Measurements from ENCODE around the gene ANO10. TPM values are rescaled to one million over a fixed set of nuclear protein-coding genes. Genes with fewer than 3 reads are reported as not detected.
"Not testable (repeated sequence)": the region's sequence is repeated elsewhere in the genome, so short reads cannot be mapped to it uniquely, and the experiment has no call there.

The ANO10 gene
- 29.8 and 33.3 TPM in 2 replicates for total RNA-seq (2014; rRNA removed; shearing (Covaris generic))

- peak; percentile 100 for DNase-seq (ENCODE audit: low read depth)
Measured at GRCh38 chr3:43621656-43622432, at the start of gene ANO10. ANO10 (minus strand) TSS chr3:43622011; CDS start chr3:43605852, 16,159 bp downstream.

- no peak for DNase-seq (ENCODE audit: low read depth)
Measured at GRCh38 chr3:43670635-43671522, 49.1 kb upstream of the ANO10 start.

- DNase-seq (ENCODE audit: low read depth): not testable (repeated sequence)
Measured at GRCh38 chr3:43665011-43665410, 43.2 kb upstream of the ANO10 start.

- not testable (repeated sequence) for DNase-seq (ENCODE audit: low read depth)
Measured at GRCh38 chr3:43661376-43661775, 39.6 kb upstream of the ANO10 start.

- DNase-seq (ENCODE audit: low read depth): no peak
Measured at GRCh38 chr3:43659250-43659880, 37.6 kb upstream of the ANO10 start.

GRCh38 chr3:43656390-43656789, 34.6 kb upstream of the ANO10 start:
- DNase-seq (ENCODE audit: low read depth): not testable (repeated sequence)

GRCh38 chr3:43650345-43650744, 28.5 kb upstream of the ANO10 start:
- DNase-seq (ENCODE audit: low read depth): no peak

- DNase-seq (ENCODE audit: low read depth): no peak
Measured at GRCh38 chr3:43649365-43649968, 27.7 kb upstream of the ANO10 start.

GRCh38 chr3:43648957-43649356, 27.1 kb upstream of the ANO10 start:
- DNase-seq (ENCODE audit: low read depth): no peak

GRCh38 chr3:43647331-43648166, 25.7 kb upstream of the ANO10 start:
- DNase-seq (ENCODE audit: low read depth): no peak

GRCh38 chr3:43644443-43644842, 22.6 kb upstream of the ANO10 start:
- no peak for DNase-seq (ENCODE audit: low read depth)

GRCh38 chr3:43641306-43642114, 19.7 kb upstream of the ANO10 start:
- DNase-seq (ENCODE audit: low read depth): no peak

- no peak for DNase-seq (ENCODE audit: low read depth)
Measured at GRCh38 chr3:43640681-43641080, 18.9 kb upstream of the ANO10 start.

GRCh38 chr3:43638594-43639447, 17.0 kb upstream of the ANO10 start:
- peak; percentile 54 for DNase-seq (ENCODE audit: low read depth)

GRCh38 chr3:43637702-43638101, 15.9 kb upstream of the ANO10 start:
- no peak for DNase-seq (ENCODE audit: low read depth)

GRCh38 chr3:43632986-43633385, 11.2 kb upstream of the ANO10 start:
- DNase-seq (ENCODE audit: low read depth): no peak

GRCh38 chr3:43632269-43632733, 10.5 kb upstream of the ANO10 start:
- peak; percentile 98 for DNase-seq (ENCODE audit: low read depth)

- DNase-seq (ENCODE audit: low read depth): no peak
Measured at GRCh38 chr3:43629741-43630140, 7.9 kb upstream of the ANO10 start.

- DNase-seq (ENCODE audit: low read depth): peak; percentile 34
Measured at GRCh38 chr3:43629257-43629656, 7.4 kb upstream of the ANO10 start.
